HT-29 (cell line): ENCODE data around the gene DSCAML1. TPM values are rescaled to one million over a fixed set of nuclear protein-coding genes. Genes with fewer than 3 reads are reported as not detected.
A peak's percentile ranks its signal among the peaks of the same experiment; 100 is the strongest.

Source experiments
- DNase-seq: peaks from one replicate; pipeline ENCODE4 v3.0.0-alpha.2; 2015; ENCODE audit warnings: low spot score
- total RNA-seq: library from RNA; depleted of rRNA; stranded (reverse); fragments of >200 nt; shearing (Covaris generic); gene quantifications from 2 replicates; pipeline ENCODE4 v1.2.3, GENCODE V29; 2014

The DSCAML1 gene
- total RNA-seq, 1 experiment from 2014 or later = not detected

- no peak for DNase-seq
Observed at GRCh38 chr11:117428856-117429229, 368.2 kb downstream of the DSCAML1 start.

- no peak for DNase-seq
Observed at GRCh38 chr11:117428186-117428855, 368.7 kb downstream of the DSCAML1 start.

GRCh38 chr11:117427356-117427874 lies 369.6 kb downstream of the DSCAML1 start:
- no peak for DNase-seq

DNA sequence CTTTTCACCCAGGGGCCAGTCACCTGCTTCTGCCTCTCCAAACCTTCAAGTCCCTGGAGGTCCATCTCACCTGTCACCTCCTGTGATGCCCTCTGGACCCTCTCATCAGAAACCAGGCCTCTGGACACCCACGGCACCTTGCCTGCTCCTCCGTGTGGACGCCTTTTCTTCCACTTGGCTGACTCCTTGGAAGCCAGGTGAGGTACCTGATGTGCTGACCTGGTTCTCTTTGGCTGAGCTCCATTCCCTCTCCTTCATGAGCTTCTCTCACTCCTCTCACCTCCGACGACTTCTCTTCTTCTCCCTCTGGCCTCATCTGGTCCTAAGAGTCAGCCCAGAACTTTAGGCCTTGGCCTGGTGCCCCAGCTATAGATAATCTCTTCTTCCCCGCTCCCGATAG lies 370.1 kb downstream of the DSCAML1 start:
- DNase-seq = no peak

DNA sequence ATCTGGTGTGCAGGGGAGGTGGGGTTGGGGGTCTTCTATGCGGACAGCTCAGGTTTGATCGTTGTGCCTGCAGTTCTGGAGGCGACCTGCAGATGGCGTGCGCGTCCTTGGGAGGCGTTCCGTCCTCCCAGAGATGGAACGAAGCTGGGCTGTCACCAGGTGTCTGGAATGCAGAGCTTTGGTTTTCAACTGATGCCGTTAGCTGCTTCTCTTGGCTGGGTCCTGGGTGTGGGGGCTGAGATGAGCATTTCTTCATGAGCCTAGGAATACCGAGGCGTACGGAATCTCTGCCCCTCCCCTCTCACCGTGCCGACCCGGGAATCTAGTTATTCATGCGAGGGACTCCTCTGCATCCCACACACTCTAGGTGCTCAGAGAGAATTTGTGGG lies 370.7 kb downstream of the DSCAML1 start:
- peak; percentile 82 for DNase-seq

DNA sequence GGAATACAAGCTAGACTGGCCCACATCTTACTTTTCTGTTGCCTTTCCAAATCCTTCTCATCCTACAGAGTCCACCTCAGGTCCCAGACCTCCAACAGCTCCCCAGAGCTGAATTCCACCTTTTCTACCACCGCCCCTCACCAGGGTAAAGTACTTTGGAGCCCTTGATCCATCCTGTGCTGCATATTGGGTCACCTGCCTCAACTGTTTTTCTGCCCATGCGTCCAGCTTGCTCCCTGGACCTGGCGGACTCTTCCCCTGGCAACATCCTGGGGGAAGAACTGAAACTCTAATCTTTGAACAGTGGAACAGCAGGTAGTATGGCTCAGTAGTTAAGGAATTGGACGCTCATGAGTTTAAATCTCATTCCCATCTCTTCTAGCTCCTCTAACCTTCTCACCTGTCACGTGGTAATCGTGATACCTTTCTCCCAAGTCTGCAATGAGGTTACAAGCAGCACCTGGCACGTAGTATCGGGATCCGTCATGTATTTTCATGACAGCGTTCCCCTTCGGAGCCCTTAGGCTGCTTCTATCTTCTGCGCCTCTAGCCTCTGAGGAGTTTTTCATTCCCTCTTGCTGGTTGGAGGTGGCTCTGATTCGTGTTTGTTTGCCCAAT lies 371.2 kb downstream of the DSCAML1 start:
- DNase-seq = no peak

DNA sequence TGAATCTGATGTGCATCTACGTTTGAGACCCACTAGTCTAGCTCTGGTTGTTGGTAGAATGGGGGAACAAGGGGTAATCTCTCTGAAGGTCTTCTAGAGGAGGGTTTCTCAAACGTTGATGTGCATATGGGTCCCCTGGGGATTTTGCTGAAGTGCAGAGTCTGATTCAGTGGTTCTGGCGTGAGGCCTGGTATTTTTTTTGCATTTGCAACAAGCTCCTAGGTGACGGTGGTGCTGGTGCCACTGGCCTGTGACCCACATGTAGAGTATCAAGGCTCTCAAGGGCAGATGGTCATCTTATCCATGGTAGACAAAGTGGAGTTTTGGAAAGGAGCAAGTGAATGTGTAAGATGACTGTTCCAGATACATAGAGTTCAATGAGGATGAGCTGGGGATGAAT lies 372.2 kb downstream of the DSCAML1 start:
- no peak for DNase-seq

DNA sequence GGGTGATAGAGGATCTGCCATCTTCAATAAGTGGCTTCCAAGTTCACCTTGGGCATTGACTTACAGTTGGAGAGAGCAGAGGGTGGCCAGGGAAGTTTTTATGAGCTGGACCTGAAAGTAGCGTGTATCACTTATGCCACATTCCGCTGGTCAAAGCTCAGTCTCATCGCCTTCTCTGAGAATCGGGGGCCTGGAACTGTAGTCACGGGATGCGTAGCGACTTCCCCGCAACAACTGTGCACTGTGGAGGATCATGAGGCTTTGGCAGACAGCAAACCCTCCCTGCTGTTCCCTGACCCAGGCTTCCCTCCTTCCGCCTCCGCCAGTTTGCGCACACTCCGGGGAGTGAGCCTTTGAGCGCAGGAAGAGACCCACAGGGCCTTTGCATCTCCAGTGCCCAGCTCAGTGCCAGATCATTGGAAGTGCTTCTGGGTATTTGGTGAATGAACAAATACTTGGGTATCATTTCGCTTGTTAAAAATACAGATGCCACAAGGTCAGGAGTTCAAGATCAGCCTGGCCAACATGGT lies 373.9 kb downstream of the DSCAML1 start:
- DNase-seq = no peak

DNA sequence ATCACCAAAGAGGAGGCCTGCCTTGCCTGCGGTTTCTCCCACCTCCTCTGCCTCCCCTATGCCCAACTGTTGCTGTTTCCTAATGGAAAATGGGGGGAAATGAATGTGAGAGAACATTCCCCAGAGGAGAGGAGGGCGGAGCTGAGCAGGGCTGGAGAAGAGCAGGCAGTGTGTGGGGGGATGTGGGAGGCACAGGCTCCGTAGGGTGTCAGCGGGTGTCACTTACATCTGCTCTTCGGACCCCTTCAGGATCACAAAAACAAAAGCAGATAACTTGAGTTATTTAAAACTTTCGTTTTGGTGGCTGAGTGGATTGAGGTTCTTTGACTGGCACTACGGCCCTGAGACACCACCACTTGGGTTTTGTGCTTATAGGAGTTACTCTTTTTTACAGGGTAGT lies 375.5 kb downstream of the DSCAML1 start:
- no peak for DNase-seq

- DNase-seq = no peak
Observed at GRCh38 chr11:117421041-117421440, 376.0 kb downstream of the DSCAML1 start.

GRCh38 chr11:117420598-117420997 lies 376.4 kb downstream of the DSCAML1 start:
- DNase-seq = no peak

- no peak for DNase-seq
Observed at GRCh38 chr11:117420143-117420485, 376.9 kb downstream of the DSCAML1 start.

DNA sequence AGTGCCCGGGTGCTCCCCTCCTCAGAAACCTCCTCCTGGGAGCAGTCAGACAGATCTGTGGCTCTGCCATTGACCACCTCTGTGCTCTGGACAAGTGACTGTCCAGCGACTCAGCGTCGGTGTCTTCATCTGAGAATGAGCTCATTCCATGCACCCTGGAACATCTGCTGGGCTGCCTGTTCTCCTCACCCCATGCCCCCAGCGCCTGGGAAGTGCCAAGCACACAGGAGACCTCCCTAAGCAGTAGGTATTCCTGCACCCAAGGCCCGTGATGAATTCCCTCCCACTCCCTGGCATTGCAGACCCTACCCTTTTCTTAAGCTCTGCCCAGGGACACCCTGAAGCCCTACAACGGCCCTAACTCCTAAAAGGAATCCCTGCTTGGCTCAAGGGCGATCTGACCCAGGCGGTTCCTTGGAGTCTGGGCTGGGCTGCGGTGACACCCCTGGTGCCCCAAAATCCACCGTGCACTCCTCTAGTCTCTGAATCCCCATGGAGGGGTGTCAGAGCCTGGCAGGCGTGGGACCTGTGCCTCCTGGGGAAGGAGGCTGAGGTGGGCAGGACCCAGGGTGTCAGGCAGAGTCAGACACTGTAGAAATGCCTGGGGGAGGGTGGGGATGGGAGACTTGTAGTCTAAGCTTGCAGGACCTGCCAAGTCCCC lies 377.4 kb downstream of the DSCAML1 start:
- no peak for DNase-seq

DNA sequence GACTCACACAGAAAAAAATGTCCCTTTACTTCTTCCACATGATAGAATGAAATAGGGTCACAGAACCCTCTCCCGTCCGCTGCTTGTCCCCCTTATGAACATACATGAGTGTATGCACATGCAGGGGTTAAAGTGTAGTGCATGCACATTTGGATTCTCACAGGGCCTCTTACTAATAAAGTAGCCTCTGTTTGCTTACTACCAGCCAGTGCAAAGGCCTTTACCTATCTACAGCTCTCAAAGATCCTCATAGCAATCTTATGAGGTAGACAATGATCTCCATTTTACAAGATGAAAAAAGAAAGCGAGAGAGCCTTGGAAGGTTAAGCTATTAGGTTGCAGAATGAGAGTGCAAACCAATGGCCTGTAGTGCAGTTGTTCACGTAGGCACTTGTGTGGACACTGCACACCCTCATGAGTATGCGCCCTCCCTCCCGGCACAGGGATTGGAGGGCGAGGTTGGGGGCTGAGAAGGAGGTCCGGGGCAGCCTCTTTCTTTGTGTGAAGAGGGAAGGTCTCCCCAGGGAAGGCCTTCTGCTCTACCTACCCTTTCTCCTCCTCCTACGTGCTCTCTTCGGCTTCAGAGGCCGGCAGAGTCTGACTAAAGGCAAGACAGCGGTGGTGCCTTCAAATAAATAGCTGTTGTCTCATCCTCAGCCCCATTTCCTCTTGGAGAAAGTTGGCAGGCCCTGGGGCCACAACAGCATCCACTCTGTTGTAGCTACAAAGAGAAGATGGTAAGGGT lies 378.1 kb downstream of the DSCAML1 start:
- no peak for DNase-seq

GRCh38 chr11:117417856-117418255 lies 379.2 kb downstream of the DSCAML1 start:
- DNase-seq = no peak

DNA sequence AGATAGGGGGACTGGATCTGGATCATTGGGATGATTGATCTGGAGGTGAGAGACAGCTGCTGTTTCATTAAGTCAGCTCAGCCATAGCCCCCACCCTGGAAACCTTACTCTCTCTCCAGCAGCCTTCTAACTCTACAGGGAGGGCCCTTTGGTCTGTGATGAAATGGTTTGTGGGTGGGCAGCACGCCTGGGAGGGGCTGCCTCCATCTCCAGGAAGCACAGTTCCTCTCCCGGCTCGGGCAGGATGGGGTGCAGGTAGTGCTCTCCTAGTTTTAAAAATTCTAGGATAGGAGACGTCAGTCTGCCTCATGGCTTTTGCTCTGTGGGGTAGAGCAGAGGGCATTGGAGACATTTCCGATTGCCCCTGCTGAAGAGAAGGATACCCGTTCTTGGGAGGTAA lies 379.7 kb downstream of the DSCAML1 start:
- DNase-seq = no peak

- no peak for DNase-seq
Observed at GRCh38 chr11:117415358-117415896, 381.6 kb downstream of the DSCAML1 start.

DNA sequence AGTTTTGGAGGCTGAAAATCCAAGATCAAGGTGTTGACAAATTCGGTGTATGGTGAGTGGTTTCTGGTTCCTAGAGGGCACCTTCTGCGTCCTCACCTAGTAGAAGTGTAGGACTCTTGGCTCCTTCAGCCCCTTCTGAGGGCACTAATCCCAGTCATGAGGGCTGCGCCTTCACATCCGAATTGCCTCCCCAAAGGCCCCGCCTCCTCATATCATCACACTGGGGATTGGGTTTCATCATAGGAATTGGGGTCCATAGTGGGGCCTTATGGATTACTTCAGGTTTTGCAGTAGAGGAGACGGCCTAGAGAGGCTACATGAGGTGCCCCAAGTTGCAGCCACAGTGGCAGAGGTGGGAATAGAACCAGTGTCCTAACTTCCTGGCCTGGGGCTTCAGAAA lies 382.3 kb downstream of the DSCAML1 start:
- DNase-seq = no peak

DNA sequence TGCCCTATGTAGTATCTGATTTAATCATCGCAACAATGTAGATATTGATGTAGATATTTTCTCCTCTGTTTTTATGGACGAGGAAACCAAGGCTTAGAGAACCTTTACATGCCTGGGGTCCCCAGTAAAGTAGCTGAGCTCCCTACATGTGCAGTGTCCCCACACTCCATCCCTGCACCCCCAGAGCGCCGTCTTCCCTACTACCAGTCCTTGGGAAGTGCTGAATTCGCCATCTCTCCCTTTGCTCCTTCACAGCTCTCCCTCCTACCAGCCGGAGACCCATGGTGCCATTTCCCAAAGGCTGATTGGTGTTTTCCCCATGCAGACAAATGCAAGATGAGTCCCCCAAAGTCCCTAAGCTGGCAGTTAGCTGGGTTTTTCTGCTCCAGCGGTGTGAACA lies 383.4 kb downstream of the DSCAML1 start:
- no peak for DNase-seq

- DNase-seq = no peak
Observed at GRCh38 chr11:117412653-117413275, 384.3 kb downstream of the DSCAML1 start.

- no peak for DNase-seq
Observed at GRCh38 chr11:117412176-117412575, 384.8 kb downstream of the DSCAML1 start.
